Right lobe of liver (tissue), 4 donors: ENCODE measurements around the gene TUFT1.

Experiments
- POLR2A ChIP-seq: fragments of 450-650 bp; IDR thresholded peaks from one replicate; pipeline ENCODE4 v1.6.1; 2017; ENCODE audit warnings: antibody characterized with exemption, mild to moderate bottlenecking
- TF ChIP-seq, protein P1 (sequence below), 4 donors: fragments of 200-600 bp in 3 of 4; fragments of 450-650 bp in 1 of 4; IDR thresholded peaks; one replicate each; pipeline versions ENCODE4 v1.5.1 to v1.8.0; 2016 to 2022; ENCODE audit warnings: antibody characterized with exemption in 4 of 4, mild to moderate bottlenecking in 2 of 4
- donor health status: DM: no; HTN: no; CAD: no.
- donor health status: DM: no; HTN: no; CAD: no.
- donor health status: DM: no; HTN: yes; CAD: no.

DNA sequence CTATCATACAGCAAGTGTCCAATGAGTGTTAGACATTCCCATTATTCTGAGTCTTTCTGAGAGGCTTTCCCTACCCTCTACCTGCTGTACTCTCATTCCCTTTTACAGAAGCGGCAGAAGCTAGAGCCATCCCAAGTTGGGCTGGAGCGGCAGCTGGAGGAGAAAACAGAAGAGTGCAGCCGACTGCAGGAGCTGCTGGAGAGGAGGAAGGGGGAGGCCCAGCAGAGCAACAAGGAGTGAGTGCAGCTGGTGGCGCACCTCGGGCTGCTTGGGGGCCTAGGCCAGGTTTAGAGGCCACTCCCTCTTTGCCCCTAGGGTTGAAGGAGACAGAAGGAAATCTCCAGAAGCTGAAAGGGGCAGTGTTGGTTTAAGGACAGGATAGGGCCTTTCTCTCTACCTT, 16.8 kb upstream of the TUFT1 start:
- TF ChIP-seq, protein P1, sequence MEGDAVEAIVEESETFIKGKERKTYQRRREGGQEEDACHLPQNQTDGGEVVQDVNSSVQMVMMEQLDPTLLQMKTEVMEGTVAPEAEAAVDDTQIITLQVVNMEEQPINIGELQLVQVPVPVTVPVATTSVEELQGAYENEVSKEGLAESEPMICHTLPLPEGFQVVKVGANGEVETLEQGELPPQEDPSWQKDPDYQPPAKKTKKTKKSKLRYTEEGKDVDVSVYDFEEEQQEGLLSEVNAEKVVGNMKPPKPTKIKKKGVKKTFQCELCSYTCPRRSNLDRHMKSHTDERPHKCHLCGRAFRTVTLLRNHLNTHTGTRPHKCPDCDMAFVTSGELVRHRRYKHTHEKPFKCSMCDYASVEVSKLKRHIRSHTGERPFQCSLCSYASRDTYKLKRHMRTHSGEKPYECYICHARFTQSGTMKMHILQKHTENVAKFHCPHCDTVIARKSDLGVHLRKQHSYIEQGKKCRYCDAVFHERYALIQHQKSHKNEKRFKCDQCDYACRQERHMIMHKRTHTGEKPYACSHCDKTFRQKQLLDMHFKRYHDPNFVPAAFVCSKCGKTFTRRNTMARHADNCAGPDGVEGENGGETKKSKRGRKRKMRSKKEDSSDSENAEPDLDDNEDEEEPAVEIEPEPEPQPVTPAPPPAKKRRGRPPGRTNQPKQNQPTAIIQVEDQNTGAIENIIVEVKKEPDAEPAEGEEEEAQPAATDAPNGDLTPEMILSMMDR (IDR thresholded peaks at IDR 0.05), result no peak
- no peak for TF ChIP-seq POLR2A
